Activated CD4-positive, alpha-beta T cell treated with anti-CD3 and anti-CD28 coated beads, Interleukin-2, Interleukin-4, amounts not matched to agents 100 ng/mL and 50 ng/mL, durations not matched to agents 16 hours and 8 hours (primary cell): ENCODE results near the gene ENPEP.

Experiments used
- DNase-seq: peaks from one replicate; pipeline ENCODE4 v3.0.0-alpha.2; 2020; ENCODE audit warnings: low spot score

Gene ENPEP

GRCh38 chr4:110610620-110610939 lies 134.6 kb downstream of the ENPEP start:
- no peak for DNase-seq

GRCh38 chr4:110610940-110611831 lies 135.2 kb downstream of the ENPEP start:
- no peak for DNase-seq

GRCh38 chr4:110611968-110612447 lies 136.1 kb downstream of the ENPEP start:
- no peak for DNase-seq

GRCh38 chr4:110612631-110613269 lies 136.8 kb downstream of the ENPEP start:
- DNase-seq: no peak

GRCh38 chr4:110613745-110614144 lies 137.8 kb downstream of the ENPEP start:
- DNase-seq: no peak

- no peak for DNase-seq
Measured at GRCh38 chr4:110614173-110614963, 138.4 kb downstream of the ENPEP start.
